IPS-18c (cell line): Measurements from ENCODE around the gene COL5A3.
"Not testable (repeated sequence)": the region's sequence is repeated elsewhere in the genome, so short reads cannot be mapped to it uniquely, and the experiment has no call there.

Experiments used
- H3K4me3 ChIP-seq: 2 replicates; pipeline ENCODE4 v1.7.0; 2013; ENCODE audit warnings: low read depth, mild to moderate bottlenecking, low read length, moderate library complexity; ENCODE audit not compliant: insufficient read depth
- H3K9me3 ChIP-seq: one replicate; pipeline ENCODE4 v1.6.1; 2013; ENCODE audit warnings: mild to moderate bottlenecking, low read length, moderate library complexity; ENCODE audit not compliant: control insufficient read depth, insufficient read depth

Gene COL5A3

DNA sequence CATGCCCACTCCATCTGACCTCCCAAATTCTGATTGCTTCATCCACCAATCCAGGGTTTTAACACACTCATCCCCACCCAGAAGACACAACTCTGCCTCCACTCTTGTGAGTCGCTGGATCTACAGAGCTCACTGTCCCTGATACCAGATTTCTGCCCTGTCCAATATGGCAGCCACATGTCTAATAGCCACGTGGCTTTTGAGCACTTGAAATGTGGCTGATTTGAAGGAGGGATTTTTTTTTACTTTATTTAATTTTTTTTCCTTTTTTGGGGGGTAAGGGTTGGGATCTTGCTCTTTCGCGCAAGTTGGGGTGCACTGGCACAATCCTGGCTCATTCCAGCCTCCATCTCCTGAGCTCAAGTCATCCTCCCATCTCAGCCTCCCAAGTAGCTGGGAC is 49.2 kb downstream of the COL5A3 start:
- Histone ChIP-seq H3K9me3 (no peaks in the 10 kb centered on the region), H3K4me3 (no peak overlapping the region)

DNA sequence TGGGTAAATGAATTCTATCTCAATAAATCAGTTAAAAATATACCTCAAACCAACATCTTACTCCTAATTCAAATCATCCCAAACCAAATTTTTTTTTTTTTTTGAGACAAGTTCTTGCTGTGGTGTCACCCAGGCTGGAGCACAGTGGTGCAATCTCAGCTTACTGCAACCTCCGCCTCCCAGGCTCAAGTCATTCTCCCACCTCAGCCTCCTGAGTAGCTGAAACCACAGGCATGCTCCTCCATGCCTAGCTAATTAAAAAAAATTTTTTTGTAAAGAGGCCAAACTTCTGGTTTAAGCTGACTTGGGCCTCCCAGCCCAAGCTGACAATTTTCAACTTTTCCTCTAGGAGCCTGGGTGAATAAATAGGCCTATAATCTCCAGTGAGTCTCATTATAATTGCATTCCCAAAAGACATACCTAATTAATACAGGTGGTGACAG is 51.9 kb downstream of the COL5A3 start:
- no peak overlapping the region for H3K4me3 ChIP-seq
- H3K9me3 ChIP-seq = no peaks in the 10 kb centered on the region

DNA sequence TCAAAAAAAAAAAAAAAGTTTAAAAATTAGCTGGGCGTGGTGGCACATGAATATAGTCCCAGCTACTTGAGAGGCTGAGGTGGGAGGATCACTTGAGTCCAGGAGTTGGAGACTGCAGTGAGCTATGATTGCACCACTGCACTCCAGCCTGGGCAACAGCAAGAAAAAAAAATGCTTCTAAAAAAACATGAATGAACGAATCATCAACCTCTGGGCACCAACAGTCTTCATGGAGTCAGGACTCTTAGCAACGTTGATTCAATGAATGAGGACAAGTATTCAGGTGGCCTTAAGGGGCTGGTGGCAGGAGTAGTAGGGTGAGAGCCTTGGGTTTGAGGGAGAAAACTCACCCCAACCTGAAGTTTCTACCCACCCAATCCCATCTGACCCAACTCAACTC is 53.3 kb downstream of the COL5A3 start:
- Histone ChIP-seq H3K9me3 (no peaks in the 10 kb centered on the region), H3K4me3 (no peak overlapping the region)

- no peaks in the 10 kb centered on the region for H3K9me3 ChIP-seq
- H3K4me3 ChIP-seq = no peak overlapping the region
Observed at GRCh38 chr19:9953802-9954542, 56.3 kb downstream of the COL5A3 start.

DNA sequence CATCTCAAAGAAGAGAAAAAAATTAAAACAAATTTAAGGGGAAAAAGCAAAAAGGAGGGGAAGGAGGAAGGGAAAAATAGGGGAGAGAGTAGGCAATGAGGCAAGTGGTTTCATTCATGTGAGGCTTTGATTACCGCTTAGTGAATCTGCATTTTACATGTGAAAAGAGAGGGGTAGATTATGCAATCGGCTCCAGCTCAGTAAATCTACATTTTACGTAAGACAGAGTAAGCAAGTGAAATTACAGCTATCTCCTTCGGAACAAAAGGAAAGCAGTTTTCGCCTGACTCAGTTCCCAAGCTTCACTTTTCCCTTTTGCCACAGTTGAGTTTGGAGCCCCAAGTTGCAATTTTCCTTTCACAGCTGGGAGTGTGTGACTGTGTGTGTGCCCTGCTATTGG is 58.0 kb downstream of the COL5A3 start:
- no peaks in the 10 kb centered on the region for H3K9me3 ChIP-seq
- no peak overlapping the region for H3K4me3 ChIP-seq

DNA sequence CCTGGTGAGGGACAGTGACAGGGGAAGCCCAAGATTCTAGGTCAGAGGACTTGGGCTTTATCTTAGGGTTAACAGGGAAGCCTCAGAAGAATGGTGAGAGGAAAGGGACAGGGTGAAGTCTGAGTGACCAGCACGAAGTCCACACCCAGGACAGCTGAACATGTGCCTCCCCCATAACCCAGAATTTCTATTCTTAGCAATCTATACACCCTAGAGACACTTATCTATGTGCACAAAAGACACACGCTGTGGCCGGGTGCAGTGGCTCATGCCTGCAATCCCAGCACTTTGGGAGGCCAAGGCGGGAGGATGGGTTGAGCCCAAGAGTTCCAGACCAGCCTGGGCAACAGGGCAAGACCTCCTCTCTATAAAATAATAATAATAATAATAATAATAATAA is 62.9 kb downstream of the COL5A3 start:
- H3K9me3 ChIP-seq = no peaks in the 10 kb centered on the region

DNA sequence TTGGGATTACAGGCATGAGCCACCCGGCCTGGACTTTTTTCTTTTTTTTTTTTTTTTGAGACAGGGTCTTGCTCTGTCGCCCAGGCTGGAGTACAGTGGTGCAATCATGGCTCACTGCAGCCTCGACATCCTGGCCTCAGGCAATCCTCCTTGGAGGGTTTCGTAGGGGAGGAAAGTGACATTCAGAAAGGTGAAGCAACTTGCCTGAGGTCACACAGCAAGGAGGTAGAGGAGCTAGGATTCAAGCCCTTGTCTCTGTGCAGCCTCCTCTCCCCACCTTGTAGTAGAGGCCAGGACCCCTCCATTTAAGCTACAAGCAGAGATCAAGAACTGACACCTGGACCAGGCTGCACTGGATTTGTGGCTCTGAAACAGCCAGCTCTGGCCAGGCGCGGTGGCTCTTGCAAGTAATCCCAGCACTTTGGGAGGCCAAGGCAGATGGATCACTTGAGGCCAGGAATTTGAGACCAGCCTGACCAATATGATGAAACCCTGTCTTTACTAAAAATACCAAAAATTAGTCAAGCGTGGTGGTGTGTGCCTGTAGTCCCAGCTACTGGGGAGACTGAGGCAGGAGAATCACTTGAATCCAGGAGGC is 63.7 kb downstream of the COL5A3 start:
- H3K9me3 ChIP-seq, H3K4me3 ChIP-seq: not testable (repeated sequence)

More for the DNA sequence above, 62.9 kb downstream of the COL5A3 start:
- H3K4me3 ChIP-seq = no peak overlapping the region

GRCh38 chr19:9945319-9945966 is 64.9 kb downstream of the COL5A3 start:
- Histone ChIP-seq H3K9me3 (no peaks in the 10 kb centered on the region), H3K4me3 (no peak overlapping the region)

DNA sequence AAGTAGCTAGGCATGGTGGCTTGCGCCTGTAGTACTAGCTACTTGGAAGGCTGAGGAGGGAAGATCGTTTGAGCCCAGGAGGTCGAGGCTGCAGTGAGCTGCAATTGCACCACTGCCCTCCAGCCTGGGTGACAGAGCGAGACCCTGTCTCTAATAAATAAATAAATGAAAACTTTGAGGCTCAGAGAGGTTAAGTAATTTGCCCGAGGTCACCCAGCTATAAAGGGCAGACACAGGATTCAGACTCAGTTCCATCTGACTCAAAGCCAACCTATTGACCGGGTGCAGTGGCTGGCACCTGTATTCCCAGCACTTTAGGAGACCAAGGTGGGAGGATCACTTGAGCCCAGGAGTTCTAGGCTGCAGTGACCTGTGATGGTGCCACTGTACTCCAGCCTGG is 66.6 kb downstream of the COL5A3 start:
- Histone ChIP-seq H3K4me3 (no peak overlapping the region), H3K9me3 (no peaks in the 10 kb centered on the region)

GRCh38 chr19:9941671-9942070 is 68.6 kb downstream of the COL5A3 start:
- H3K9me3 ChIP-seq = no peaks in the 10 kb centered on the region
- no peak overlapping the region for H3K4me3 ChIP-seq

DNA sequence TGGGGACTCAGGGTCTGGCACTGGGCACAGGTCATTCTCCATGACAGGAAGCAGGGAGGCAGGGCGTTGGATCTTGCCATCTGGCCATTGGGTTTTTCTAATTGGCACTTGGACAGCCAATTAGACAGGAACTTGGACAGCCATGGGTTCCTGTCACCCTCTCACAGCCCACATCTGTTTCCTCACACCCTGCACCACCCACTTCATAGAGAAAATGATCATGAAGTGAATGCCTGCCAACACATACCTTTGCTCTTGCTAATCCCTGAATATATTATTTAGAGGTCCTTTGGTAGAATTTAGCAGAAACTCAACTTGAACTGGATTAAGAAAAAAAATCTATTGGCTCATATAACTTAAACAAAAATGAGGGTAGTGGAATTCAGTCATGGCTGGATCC is 69.1 kb downstream of the COL5A3 start:
- no peak overlapping the region for H3K4me3 ChIP-seq
- H3K9me3 ChIP-seq = no peaks in the 10 kb centered on the region

DNA sequence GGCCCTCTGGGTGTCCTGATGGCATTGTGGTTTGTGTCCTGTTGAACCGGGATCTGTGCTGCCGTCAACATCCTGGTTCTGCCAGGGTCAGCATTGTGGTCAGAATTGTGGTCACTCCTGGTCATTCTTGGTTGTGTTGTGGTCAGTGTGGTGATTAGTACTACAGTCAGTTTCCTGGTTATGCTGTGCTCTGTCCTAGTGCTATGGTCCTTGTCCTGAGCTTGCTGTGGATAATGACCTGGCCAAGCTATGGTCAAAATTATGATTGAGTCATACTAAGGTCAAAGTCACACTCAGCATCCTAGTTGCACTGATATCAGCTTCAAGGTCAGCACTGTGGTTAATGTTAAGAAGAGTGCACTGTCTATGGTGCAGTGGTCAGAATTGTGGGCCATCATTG is 69.5 kb downstream of the COL5A3 start:
- H3K4me3 ChIP-seq = no peak overlapping the region
- H3K9me3 ChIP-seq = peaks cover 2% of the 10 kb centered on the region

DNA sequence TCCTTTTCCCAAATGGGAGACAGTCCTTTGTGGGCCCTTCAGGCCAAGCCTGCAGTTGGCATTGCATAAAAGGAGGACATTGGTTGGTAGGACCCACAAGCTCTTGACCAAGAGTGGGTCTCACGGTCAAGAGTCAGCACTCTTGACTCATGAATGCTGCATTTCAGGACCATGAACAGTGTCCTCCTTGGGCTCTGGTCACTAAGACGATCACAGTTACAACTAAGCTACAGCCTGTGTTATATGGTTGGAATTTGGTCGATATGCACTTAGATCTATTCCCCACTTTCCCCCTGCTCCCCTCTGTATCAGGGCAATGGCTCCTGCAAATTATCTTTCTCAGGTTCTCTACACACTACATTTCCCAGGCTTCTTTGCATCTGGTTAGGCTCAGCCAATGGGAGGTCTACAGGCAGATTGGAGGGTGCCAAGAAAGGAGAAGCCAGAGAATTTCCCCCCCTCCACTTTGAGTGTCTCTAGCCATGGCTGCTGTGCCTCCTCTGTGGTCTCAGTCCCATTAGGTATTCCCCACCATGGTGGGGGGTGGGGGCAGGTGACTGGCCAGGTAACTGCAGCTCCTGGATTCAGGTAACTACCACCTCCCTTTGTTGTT is 70.9 kb downstream of the COL5A3 start:
- no peak overlapping the region for H3K4me3 ChIP-seq
- H3K9me3 ChIP-seq = peaks cover 2% of the 10 kb centered on the region

DNA sequence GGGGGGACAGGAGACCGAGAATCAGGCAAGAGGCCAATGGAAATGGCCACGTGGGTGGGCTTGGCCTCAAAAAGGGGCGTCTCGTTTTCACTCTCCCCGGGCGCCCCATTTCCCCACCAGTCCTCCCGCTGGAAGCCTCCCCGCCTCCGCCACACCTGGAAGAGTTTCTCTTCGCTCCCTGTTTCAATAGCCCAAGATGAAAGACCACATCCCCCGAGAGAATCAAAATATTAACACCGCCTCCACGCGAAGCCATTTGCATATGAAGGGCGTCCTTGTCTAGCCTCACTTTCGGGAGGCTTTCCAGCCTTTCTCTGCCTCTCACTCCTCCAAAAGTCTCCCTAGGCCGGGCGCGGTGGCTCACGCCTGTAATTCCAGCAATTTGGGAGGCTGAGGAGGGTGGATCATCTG is 73.3 kb downstream of the COL5A3 start:
- H3K4me3 ChIP-seq = peak overlapping the region; percentile 39
- peaks cover 2% of the 10 kb centered on the region for H3K9me3 ChIP-seq

DNA sequence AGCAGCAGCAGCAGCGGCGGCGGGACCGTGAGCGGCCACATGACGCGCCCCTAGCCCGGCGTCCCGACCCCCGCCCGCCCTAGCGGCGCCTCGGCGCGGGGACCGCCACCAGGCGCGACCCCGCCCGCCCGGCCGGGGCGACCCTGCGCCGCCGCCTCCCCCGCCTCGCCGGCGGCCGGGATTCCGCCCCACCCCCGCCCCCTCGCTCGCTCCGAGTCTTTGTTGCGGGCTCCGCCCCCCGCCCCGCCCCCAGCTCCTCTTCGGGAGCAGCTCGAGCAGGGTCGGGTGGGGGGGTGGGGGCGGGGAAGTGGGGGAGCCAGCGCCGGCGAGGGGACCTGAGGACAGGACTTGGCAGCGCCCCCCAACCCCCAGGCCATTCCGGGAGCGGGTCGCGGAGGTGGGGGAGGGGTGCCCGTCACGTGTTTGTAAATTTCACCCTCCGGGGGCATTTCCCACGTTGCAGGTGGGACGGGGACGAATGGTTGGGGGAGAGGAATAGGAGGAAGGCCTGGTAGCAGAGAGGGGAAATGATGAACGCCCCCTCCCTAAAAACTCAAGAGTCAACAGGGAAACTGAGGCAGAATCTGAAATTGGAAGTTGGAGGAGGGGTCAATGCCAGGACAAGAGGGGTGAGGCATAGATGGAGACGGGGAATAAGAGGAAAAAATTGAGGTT is 73.8 kb downstream of the COL5A3 start, which contains the start of gene OLFM2:
OLFM2 (minus strand) TSS at position 190 of the 675 bp plus-strand sequence; CDS start at position 41, 149 bp downstream.
- Histone ChIP-seq H3K4me3 (peak within 1 kb of the TSS; percentile 75), H3K9me3 (peaks cover 2% of the 10 kb centered on the region)

DNA sequence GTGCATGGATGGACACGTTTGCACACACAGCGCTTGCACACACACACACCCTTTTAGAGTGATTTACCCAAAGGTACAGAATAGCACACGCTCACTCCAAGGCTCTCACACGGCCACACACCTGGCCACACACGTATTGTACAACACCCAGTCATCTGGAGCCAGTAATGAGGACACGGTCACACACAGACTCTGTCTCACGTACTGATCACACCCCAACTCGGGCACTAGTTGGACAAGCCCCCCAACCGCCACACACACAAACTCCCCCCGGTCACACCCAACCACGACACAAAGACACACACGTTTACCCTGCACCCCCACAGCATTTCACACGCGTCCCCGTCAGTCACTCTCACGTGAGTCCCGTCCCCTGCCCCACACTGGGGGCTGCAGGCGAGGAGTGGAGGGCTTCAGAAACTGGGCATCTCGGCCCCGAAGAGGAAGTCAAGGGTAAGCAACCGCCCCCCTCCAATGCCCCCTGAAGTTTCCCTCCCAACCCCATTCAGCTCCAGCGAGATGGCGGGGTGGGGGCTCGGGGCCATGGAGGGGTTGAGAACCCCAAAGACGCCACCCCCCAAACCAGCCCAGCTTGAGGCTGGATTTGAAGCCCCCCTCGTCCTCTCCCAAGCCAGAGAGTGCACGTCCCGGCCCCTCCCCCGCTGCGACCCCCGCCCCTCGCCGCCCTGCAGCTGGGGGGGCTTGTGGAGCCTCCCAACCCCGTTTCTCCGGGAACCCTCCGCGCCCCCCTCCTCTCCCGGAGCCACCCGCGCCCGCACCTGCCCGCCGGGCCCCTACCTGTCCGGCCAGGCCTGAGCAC is 74.6 kb downstream of the COL5A3 start:
- Histone ChIP-seq H3K9me3 (peaks cover 2% of the 10 kb centered on the region), H3K4me3 (peak overlapping the region; percentile 75)
